Endothelial cell of umbilical vein (primary cell): ENCODE results near the gene ZNF678. TPM values are rescaled to one million over a fixed set of nuclear protein-coding genes. Genes with fewer than 3 reads are reported as not detected.

Experiments
- BruUV-seq: library from RNA; stranded (reverse); fragments of 400-500 nt; replicated peaks from 2 replicates; lab custom pipeline; 2021; lab: Mats Ljungman, UMichigan
- CTCF ChIA-PET: fragments of 300-600, 350-600 bp; sonication (Branson Sonifier 250); formaldehyde crosslinking; loops from one replicate; lab custom pipeline; 2021; ENCODE audit warnings: antibody characterized with exemption, inconsistent platforms; lab: Charles Lee
- POLR2A ChIA-PET: fragments of 300-600, 350-600 bp; sonication (Branson Sonifier 250); formaldehyde crosslinking; loops from one replicate; lab custom pipeline; 2021; ENCODE audit warnings: antibody characterized with exemption, inconsistent platforms; lab: Charles Lee
- DNase-seq: peaks from one replicate; pipeline ENCODE4 v3.0.0-alpha.2; 2011; ENCODE audit warnings: low read depth, low spot score
- FAIRE-seq: peaks from 2 replicates; lab custom pipeline; 2011; peaks lifted over from hg19 to GRCh38; lab: Jason Lieb, UNC
- H2AFZ ChIP-seq: 2 replicates; pipeline ENCODE4 v1.6.0; 2012; ENCODE audit warnings: low read depth, low read length, control low read depth, inconsistent platforms
- H3K27ac ChIP-seq: 2 replicates; pipeline ENCODE4 v1.5.1; 2011; ENCODE audit warnings: low read depth, mild to moderate bottlenecking, control low read depth, low read length, moderate library complexity; ENCODE audit not compliant: insufficient read depth
- H3K27me3 ChIP-seq, 2 experiments: 2 replicates each; pipeline versions ENCODE4 v1.6.0 to v1.6.1; 2011; ENCODE audit warnings: low read length in 2 of 2, mixed read lengths in 1 of 2; ENCODE audit not compliant: control insufficient read depth in 2 of 2, insufficient read depth in 2 of 2
- H3K36me3 ChIP-seq, 2 experiments: 2 replicates in 1 of 2; 3 replicates in 1 of 2; pipeline ENCODE4 v1.5.1; 2011; ENCODE audit warnings: low read length in 2 of 2, mild to moderate bottlenecking in 1 of 2, moderate library complexity in 1 of 2; ENCODE audit not compliant: control insufficient read depth in 2 of 2, insufficient read depth in 2 of 2; ENCODE audit errors: extremely low read depth in 1 of 2
- H3K4me1 ChIP-seq: 3 replicates; pipeline ENCODE4 v1.5.1; 2011; ENCODE audit warnings: mild to moderate bottlenecking, low read length; ENCODE audit not compliant: control insufficient read depth, insufficient read depth; ENCODE audit errors: extremely low read depth
- H3K4me2 ChIP-seq: 2 replicates; pipeline ENCODE4 v1.6.1; 2011; ENCODE audit warnings: low read length, control low read depth, mixed read lengths; ENCODE audit not compliant: insufficient read depth
- H3K4me3 ChIP-seq, 3 experiments: fragments of 200-600 bp in 1 of 3; sonication (generic), shearing (Covaris generic) in 1 of 3; replicated peaks in 1 of 3; 2 replicates each; pipeline ENCODE4 v1.5.1; 2011 to 2016; ENCODE audit warnings: control low read depth in 3 of 3, low read length in 3 of 3, mild to moderate bottlenecking in 2 of 3, inconsistent platforms in 1 of 3, low read depth in 1 of 3, moderate library complexity in 1 of 3; ENCODE audit not compliant: insufficient read depth in 1 of 3
- H3K79me2 ChIP-seq: 2 replicates; pipeline ENCODE4 v1.6.0; 2012; ENCODE audit warnings: low read length, inconsistent platforms; ENCODE audit not compliant: control insufficient read depth, insufficient read depth
- H3K9ac ChIP-seq: replicated peaks from 2 replicates; pipeline ENCODE3; 2011; ENCODE audit warnings: low read length, control low read depth; ENCODE audit not compliant: insufficient read depth; ENCODE audit errors: extremely low read depth
- H3K9me1 ChIP-seq: replicated peaks from 3 replicates; pipeline ENCODE4 v1.6.0; 2011; ENCODE audit warnings: mild to moderate bottlenecking, low read length; ENCODE audit not compliant: control insufficient read depth, insufficient read depth; ENCODE audit errors: extremely low read depth
- H3K9me3 ChIP-seq: replicated peaks from 2 replicates; pipeline ENCODE4 v1.5.1; 2012; ENCODE audit warnings: low read length, inconsistent platforms; ENCODE audit not compliant: control insufficient read depth, insufficient read depth
- H4K20me1 ChIP-seq: replicated peaks from 2 replicates; pipeline ENCODE3; 2011; ENCODE audit warnings: mild to moderate bottlenecking, low read length; ENCODE audit not compliant: control insufficient read depth, insufficient read depth; ENCODE audit errors: extremely low read depth
- EZH2 ChIP-seq: IDR thresholded peaks from 2 replicates; pipeline ENCODE4 v1.6.1; 2012; ENCODE audit warnings: borderline replicate concordance, low read depth, mild to moderate bottlenecking, moderate library complexity, low read length, inconsistent platforms; ENCODE audit not compliant: severe bottlenecking
- FOS ChIP-seq: IDR thresholded peaks from 2 replicates; pipeline ENCODE4 v1.6.1; 2011; ENCODE audit warnings: mild to moderate bottlenecking, low read length, moderate library complexity, borderline replicate concordance; ENCODE audit not compliant: insufficient read depth
- GATA2 ChIP-seq: IDR thresholded peaks from 2 replicates; pipeline ENCODE4 v1.7.0; 2011; ENCODE audit warnings: low read depth, mild to moderate bottlenecking, moderate library complexity, mixed read lengths, low read length; ENCODE audit not compliant: insufficient read length, insufficient read depth
- JUN ChIP-seq: IDR thresholded peaks from 2 replicates; pipeline ENCODE4 v1.6.1; 2011; ENCODE audit warnings: borderline replicate concordance, low read depth; ENCODE audit not compliant: insufficient read length, insufficient read depth
- MYC ChIP-seq: IDR thresholded peaks from one replicate; pipeline ENCODE4 v1.6.1; 2011; ENCODE audit warnings: mild to moderate bottlenecking, low read depth, low read length
- dilution Hi-C: fragments of 300-500 bp; cut with MboI; formaldehyde crosslinking; loops from one replicate; pipeline ENCODE4 v1.15.0; 2019; ENCODE audit warnings: low sequenced_read_pairs; ENCODE audit not compliant: extremely low pct_ligation_motif_present
- intact Hi-C: fragments of 100-400 bp; cut with micrococcal nuclease; formaldehyde crosslinking; loops from one replicate; pipeline ENCODE4 v1.10.0; 2022
- polyA plus RNA-seq, 4 experiments: library from polyadenylated mRNA; depleted of rRNA in 3 of 4; stranded (reverse) in 3 of 4; unstranded in 1 of 4; fragments of >200 nt; gene quantifications; 2 replicates each; pipeline versions ENCODE4 v1.2.1 to v1.2.3, GENCODE V29; 2011 to 2012; ENCODE audit warnings: missing spikeins in 1 of 4
- total RNA-seq: library from RNA; stranded (reverse); gene quantifications from 2 replicates; pipeline ENCODE4 v1.2.3, GENCODE V29; 2021
- TF ChIP-seq, protein P1 (sequence below), 2 donors: IDR thresholded peaks; 1 replicate in 1 of 2; 2 replicates in 1 of 2; pipeline ENCODE4 v1.5.1; 2011; ENCODE audit warnings: low read length in 2 of 2, mild to moderate bottlenecking in 2 of 2, moderate library complexity in 2 of 2, control low read depth in 1 of 2, inconsistent platforms in 1 of 2, low read depth in 1 of 2; ENCODE audit not compliant: insufficient read depth in 1 of 2; ENCODE audit errors: extremely low read depth in 1 of 2

ZNF678 gene
- total and polyA plus RNA-seq, 2 donors (not counting 3 experiments of a cell fraction or from before 2014, with no cell fraction given) = 2.1 to 7.7 TPM

DNA sequence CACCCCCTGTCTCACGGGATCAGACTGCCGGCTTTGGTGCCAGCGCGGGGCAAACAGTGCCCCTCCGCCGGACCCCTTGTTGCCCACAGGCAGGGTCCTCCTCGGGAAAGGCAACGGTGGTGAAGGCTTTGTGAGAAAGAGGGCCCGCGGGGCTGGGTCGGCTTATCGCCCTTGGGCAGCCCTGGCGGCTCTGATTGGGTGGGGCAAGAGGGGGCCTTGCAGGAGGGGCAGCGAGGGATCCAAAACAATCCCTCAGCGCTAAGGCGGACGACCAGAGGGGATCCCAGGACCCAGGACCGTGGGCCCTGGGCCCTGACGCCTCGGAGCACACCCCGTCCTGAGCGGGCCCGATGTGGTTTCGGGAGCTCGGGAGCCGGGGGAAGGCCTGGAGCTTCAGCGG is 3.9 kb upstream of the ZNF678 start:
- FAIRE-seq (no peak), DNase-seq (no peak)
- H3K9ac ChIP-seq = no peak overlapping the region
- BruUV-seq = no TSS peak
- ChIA-PET POLR2A (no interaction called here), CTCF (interaction anchor here (1.0 kb wide), 1 partner anchor 15 kb away, joined by 3 read pairs; no protein-coding TSS in a partner anchor)
- H3K36me3 ChIP-seq = no peaks in the 10 kb centered on the region
- peaks cover 34 to 46% of the 10 kb centered on the region in 2 experiments for H3K27me3 ChIP-seq
- H3K4me3 ChIP-seq = no peak overlapping the region
- peak; percentile 7 for TF ChIP-seq EZH2
- no peak for TF ChIP-seq MYC
- intact Hi-C loops (no loop called here), dilution Hi-C loops (no loop called here)
- H3K79me2 ChIP-seq = peaks cover 5% of the 10 kb centered on the region
- no peaks in the 10 kb centered on the region for H3K9me3 ChIP-seq
- H3K9me1 ChIP-seq = no peaks in the 10 kb centered on the region
- peaks cover 5% of the 10 kb centered on the region for H3K4me1 ChIP-seq
- H2AFZ ChIP-seq = peak overlapping the region; percentile 18
- H3K4me2 ChIP-seq = no peak overlapping the region
- no peaks in the 10 kb centered on the region for H4K20me1 ChIP-seq
- no peak overlapping the region for H3K27ac ChIP-seq

DNA sequence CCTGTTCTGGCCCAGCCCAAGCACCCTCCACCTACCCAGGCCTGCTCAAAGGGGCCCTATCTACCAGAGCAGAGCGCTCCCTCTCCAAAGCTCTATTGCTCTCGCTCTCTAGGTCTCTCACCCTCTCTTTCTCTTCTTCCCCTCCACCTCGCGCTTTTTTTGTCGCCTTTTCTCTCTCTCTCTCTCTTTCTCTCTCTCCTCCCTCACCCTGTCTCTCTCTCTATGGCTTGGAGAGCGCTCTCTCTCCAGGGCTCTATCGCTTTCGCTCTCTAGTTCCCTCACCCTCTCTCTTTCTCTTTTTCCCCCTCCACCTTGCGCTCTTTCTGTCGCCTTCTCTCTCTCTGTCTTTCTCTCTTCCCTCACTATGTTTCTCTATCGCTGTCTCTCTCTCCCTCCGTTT is 3.4 kb upstream of the ZNF678 start:
- no peak for FAIRE-seq
- H2AFZ ChIP-seq = peak overlapping the region; percentile 18
- no peaks in the 10 kb centered on the region for H4K20me1 ChIP-seq
- H3K9ac ChIP-seq = no peak overlapping the region
- ChIA-PET CTCF (interaction anchor here (1.0 kb wide), 1 partner anchor 15 kb away, joined by 3 read pairs; no protein-coding TSS in a partner anchor), POLR2A (no interaction called here)
- no peak overlapping the region for H3K4me2 ChIP-seq
- H3K9me3 ChIP-seq = no peaks in the 10 kb centered on the region
- no peaks in the 10 kb centered on the region for H3K36me3 ChIP-seq
- H3K27ac ChIP-seq = no peak overlapping the region
- peaks cover 34 to 46% of the 10 kb centered on the region in 2 experiments for H3K27me3 ChIP-seq
- H3K4me3 ChIP-seq = no peak overlapping the region
- H3K4me1 ChIP-seq = peaks cover 5% of the 10 kb centered on the region
- no peaks in the 10 kb centered on the region for H3K9me1 ChIP-seq
- TF ChIP-seq JUN (no peak), EZH2 (peak; percentile 19), GATA2 (no peak), FOS (no peak)
- TF ChIP-seq, protein P1, sequence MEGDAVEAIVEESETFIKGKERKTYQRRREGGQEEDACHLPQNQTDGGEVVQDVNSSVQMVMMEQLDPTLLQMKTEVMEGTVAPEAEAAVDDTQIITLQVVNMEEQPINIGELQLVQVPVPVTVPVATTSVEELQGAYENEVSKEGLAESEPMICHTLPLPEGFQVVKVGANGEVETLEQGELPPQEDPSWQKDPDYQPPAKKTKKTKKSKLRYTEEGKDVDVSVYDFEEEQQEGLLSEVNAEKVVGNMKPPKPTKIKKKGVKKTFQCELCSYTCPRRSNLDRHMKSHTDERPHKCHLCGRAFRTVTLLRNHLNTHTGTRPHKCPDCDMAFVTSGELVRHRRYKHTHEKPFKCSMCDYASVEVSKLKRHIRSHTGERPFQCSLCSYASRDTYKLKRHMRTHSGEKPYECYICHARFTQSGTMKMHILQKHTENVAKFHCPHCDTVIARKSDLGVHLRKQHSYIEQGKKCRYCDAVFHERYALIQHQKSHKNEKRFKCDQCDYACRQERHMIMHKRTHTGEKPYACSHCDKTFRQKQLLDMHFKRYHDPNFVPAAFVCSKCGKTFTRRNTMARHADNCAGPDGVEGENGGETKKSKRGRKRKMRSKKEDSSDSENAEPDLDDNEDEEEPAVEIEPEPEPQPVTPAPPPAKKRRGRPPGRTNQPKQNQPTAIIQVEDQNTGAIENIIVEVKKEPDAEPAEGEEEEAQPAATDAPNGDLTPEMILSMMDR (IDR thresholded peaks at IDR 0.05; ENCODE audit: extremely low read depth in 1 of 2, insufficient read depth in 1 of 2, low read depth in 1 of 2, low read length in 2 of 2) = no peak
- H3K79me2 ChIP-seq = peaks cover 6% of the 10 kb centered on the region
- BruUV-seq = no TSS peak
- intact Hi-C loops (loop anchor here (10.0 kb wide), 1 partner anchor 525 kb away; the partner anchor contains the start of gene ARF1), dilution Hi-C loops (no loop called here)
- DNase-seq = no peak
